ENCODE results near the gene LYPD4. TPM values are rescaled to one million over a fixed set of nuclear protein-coding genes. Genes with fewer than 3 reads are reported as not detected.

Gene LYPD4
- polyA plus RNA-seq, 1 experiment, result not detected

DNA sequence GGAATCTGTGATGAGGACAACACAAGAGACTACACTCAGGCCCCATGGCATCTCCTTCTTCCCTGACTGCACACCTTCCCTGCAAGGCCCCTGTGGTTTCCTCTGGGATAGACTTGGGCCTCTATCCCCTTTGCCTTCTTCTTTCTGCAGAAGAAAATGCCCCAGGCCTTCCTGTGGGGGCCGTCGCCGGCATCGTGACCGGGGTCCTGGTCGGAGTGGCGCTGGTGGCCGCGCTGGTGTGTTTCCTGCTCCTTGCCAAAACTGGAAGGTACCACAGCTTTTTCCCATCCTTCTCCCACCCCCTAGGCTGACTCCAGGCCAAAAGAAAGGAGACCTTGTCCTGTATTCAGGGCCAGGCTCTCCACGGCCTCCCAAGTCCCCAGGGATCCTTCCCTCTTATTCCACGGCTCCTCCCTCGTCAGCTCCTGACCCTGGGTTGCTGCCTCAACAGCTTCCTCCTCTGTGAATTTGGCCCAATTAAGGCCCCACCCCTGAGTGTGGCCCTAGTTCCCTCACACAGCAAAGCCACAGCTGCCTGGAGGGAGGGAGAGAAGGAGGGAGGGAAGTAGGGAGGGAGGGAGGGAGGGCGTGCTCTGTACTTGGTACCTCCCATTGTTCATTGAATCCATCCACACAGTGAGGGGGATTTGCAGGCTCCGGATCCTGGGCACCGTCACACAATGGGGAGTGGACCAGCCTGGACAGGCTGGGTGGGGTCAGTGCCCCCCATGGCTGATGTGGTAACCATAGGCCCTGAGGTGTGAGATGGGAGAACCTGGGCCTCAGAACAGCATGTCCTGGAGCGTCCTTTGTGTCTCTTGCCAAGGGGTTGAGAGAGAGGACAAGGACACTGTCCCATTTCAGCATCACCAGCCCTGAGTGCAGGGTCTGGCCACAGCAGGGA, 35.6 kb downstream of the LYPD4 start:
- TF ChIP-seq, protein P1, sequence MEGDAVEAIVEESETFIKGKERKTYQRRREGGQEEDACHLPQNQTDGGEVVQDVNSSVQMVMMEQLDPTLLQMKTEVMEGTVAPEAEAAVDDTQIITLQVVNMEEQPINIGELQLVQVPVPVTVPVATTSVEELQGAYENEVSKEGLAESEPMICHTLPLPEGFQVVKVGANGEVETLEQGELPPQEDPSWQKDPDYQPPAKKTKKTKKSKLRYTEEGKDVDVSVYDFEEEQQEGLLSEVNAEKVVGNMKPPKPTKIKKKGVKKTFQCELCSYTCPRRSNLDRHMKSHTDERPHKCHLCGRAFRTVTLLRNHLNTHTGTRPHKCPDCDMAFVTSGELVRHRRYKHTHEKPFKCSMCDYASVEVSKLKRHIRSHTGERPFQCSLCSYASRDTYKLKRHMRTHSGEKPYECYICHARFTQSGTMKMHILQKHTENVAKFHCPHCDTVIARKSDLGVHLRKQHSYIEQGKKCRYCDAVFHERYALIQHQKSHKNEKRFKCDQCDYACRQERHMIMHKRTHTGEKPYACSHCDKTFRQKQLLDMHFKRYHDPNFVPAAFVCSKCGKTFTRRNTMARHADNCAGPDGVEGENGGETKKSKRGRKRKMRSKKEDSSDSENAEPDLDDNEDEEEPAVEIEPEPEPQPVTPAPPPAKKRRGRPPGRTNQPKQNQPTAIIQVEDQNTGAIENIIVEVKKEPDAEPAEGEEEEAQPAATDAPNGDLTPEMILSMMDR (IDR thresholded peaks at IDR 0.05; ENCODE audit: insufficient read depth, low read depth, low read length), result no peak
- Histone ChIP-seq H3K36me3 (ENCODE audit: control insufficient read depth, insufficient read depth, low read length) (no peaks in the 10 kb centered on the region), H3K27me3 (ENCODE audit: control insufficient read depth, insufficient read depth, low read length) (no peaks in the 10 kb centered on the region), H3K4me3 (ENCODE audit: low read depth, low read length) (no peak overlapping the region)
- POLR2A ChIA-PET, result no interaction called here
- CTCF ChIA-PET, result no interaction called here
- no peak for DNase-seq (ENCODE audit: low read depth)

DNA sequence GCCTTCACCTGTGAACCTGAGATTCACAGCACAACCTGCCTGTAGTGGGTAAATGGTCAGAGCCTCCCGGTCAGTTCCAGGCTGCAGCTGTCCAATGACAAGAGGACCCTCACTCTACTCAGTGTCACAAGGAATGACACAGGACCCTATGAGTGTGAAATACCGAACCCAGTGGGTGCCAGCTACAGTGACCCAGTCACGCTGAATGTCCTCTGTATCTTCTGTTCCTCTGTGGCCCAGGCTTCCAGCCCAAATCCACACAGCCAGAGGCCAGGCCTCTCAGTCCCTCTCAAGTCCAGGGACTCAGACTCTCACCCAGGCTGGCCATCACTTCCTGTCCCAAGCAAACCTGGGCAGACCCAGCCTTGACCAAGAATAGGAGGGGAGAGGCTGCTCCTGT, 37.3 kb downstream of the LYPD4 start:
- Histone ChIP-seq H3K4me3 (ENCODE audit: low read depth, low read length) (no peak overlapping the region), H3K27me3 (ENCODE audit: control insufficient read depth, insufficient read depth, low read length) (no peaks in the 10 kb centered on the region), H3K36me3 (ENCODE audit: control insufficient read depth, insufficient read depth, low read length) (no peaks in the 10 kb centered on the region)
- TF ChIP-seq, protein P1 (IDR thresholded peaks at IDR 0.05; ENCODE audit: insufficient read depth, low read depth, low read length), result no peak
- DNase-seq (ENCODE audit: low read depth), result no peak
- CTCF ChIA-PET, result no interaction called here
- POLR2A ChIA-PET, result no interaction called here

DNA sequence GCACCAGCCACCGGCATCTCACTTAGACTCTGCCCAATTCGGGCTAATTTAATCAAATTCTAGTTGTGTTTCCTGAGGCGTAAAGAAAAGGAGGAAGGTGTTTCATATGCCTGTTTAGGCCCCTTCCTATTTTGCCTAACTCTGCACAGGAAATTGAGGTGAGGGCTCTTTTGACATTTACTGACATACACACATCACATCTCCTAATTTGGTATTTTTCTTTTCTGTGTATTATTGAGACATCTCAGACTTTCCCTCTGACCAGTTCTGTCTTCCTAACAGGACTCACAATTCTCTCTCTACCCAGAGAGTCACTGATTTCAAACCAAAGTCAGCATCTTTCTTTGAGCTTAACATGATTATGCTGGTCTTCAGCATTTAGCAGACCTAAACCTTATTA, 40.1 kb downstream of the LYPD4 start:
- TF ChIP-seq, protein P1 (IDR thresholded peaks at IDR 0.05; ENCODE audit: insufficient read depth, low read depth, low read length), result no peak
- no peak for DNase-seq (ENCODE audit: low read depth)
- POLR2A ChIA-PET, result no interaction called here
- Histone ChIP-seq H3K27me3 (ENCODE audit: control insufficient read depth, insufficient read depth, low read length) (peaks cover 3% of the 10 kb centered on the region), H3K36me3 (ENCODE audit: control insufficient read depth, insufficient read depth, low read length) (no peaks in the 10 kb centered on the region), H3K4me3 (ENCODE audit: low read depth, low read length) (no peak overlapping the region)
- CTCF ChIA-PET, result interaction anchor here (3.4 kb wide), 1 partner anchor 11 kb away, joined by 23 read pairs; no protein-coding TSS in a partner anchor

DNA sequence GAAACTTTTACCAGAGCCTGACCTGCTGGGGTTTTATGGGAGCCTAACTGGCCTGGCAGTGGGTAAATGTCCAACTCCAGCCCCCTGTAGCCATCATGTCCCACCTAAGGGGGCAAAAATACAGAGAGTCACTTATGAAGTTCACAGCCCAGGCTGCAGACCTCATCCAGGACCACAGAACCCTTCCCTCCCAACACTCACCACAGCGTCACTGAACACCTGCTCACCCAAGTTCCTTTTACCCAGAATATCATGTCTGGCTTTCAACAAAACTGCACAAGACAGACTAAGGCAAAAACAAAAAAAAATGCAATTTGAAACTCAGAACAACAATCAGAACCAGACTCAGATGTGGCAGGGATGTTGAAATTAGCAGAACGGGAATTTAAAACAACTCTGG, 41.7 kb downstream of the LYPD4 start:
- POLR2A ChIA-PET, result no interaction called here
- H3K36me3 ChIP-seq (ENCODE audit: control insufficient read depth, insufficient read depth, low read length), result no peaks in the 10 kb centered on the region
- H3K4me3 ChIP-seq (ENCODE audit: low read depth, low read length), result no peak overlapping the region
- H3K27me3 ChIP-seq (ENCODE audit: control insufficient read depth, insufficient read depth, low read length), result peaks cover 3% of the 10 kb centered on the region
- no peak for DNase-seq (ENCODE audit: low read depth)
- TF ChIP-seq, protein P1 (IDR thresholded peaks at IDR 0.05; ENCODE audit: insufficient read depth, low read depth, low read length), result no peak
- CTCF ChIA-PET, result interaction anchor here (3.4 kb wide), 1 partner anchor 9 kb away, joined by 23 read pairs; no protein-coding TSS in a partner anchor

DNA sequence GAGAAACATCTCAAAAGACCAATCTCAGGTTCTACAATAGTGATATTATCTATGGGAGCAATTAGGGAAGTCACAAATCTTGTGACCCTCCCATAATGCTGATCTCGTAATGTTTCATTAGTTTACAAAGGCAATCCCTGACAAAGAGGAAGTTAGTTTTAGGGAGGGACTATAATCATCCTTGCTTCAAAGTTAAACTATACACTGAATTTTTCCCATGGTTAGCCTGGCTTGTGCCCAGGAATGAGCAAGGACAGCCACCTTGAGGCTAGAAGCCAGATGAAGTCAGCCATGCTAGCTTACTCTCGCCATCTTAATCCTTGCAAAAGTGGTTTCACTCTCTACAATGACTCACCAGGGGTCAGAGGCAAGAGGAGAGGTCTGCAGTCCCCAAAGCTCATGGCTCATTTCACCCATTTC, 42.7 kb downstream of the LYPD4 start:
- Histone ChIP-seq H3K36me3 (ENCODE audit: control insufficient read depth, insufficient read depth, low read length) (no peaks in the 10 kb centered on the region), H3K4me3 (ENCODE audit: low read depth, low read length) (no peak overlapping the region), H3K27me3 (ENCODE audit: control insufficient read depth, insufficient read depth, low read length) (peaks cover 3% of the 10 kb centered on the region)
- no peak for DNase-seq (ENCODE audit: low read depth)
- TF ChIP-seq, protein P1 (IDR thresholded peaks at IDR 0.05; ENCODE audit: insufficient read depth, low read depth, low read length), result no peak
- ChIA-PET POLR2A (no interaction called here), CTCF (interaction anchor here (1.1 to 3.4 kb wide), 2 partner anchors 8 to 16 kb away, joined by 3 to 23 read pairs; no protein-coding TSS in a partner anchor)
